Mesenchymal stem cell (in vitro differentiated cells and primary cell): ENCODE data around the gene TRNP1.
A peak's percentile ranks its signal among the peaks of the same experiment; 100 is the strongest.

Source experiments
- DNase-seq: peaks from one replicate; pipeline ENCODE4 v3.0.0-alpha.2; 2013
- H2AFZ ChIP-seq: one replicate; pipeline ENCODE4 v1.6.1; 2013; ENCODE audit warnings: low read depth, mild to moderate bottlenecking, control low read depth, inconsistent platforms, low read length, moderate library complexity
- H2AK5ac ChIP-seq: 2 replicates; pipeline ENCODE4 v1.6.1; 2013; ENCODE audit warnings: low read length, moderate library complexity, mild to moderate bottlenecking, inconsistent platforms; ENCODE audit not compliant: severe bottlenecking
- H2BK120ac ChIP-seq: one replicate; pipeline ENCODE4 v1.6.1; 2013; ENCODE audit warnings: low read depth, mild to moderate bottlenecking, inconsistent platforms, low read length, moderate library complexity
- H2BK12ac ChIP-seq, 2 experiments: one replicate each; pipeline ENCODE4 v1.6.1; 2013; ENCODE audit warnings: inconsistent platforms in 2 of 2, low read length in 2 of 2, mild to moderate bottlenecking in 2 of 2, moderate library complexity in 2 of 2, control low read depth in 1 of 2
- H2BK15ac ChIP-seq: one replicate; pipeline ENCODE4 v1.6.1; 2013; ENCODE audit warnings: mild to moderate bottlenecking, low read depth, inconsistent platforms; ENCODE audit not compliant: poor library complexity, severe bottlenecking
- H2BK5ac ChIP-seq: 2 replicates; pipeline ENCODE4 v1.6.1; 2013; ENCODE audit warnings: low read depth, mild to moderate bottlenecking, low read length, control low read depth, inconsistent platforms; ENCODE audit not compliant: poor library complexity, severe bottlenecking
- H3K14ac ChIP-seq, 2 experiments: one replicate each; pipeline ENCODE4 v1.6.1; 2013; ENCODE audit warnings: inconsistent platforms in 2 of 2, low read length in 2 of 2, control low read depth in 1 of 2, mild to moderate bottlenecking in 1 of 2, moderate library complexity in 1 of 2
- H3K18ac ChIP-seq, 2 experiments: one replicate each; pipeline ENCODE4 v1.6.1; 2013; ENCODE audit warnings: inconsistent platforms in 2 of 2, low read length in 2 of 2, control low read depth in 1 of 2, low read depth in 1 of 2, mild to moderate bottlenecking in 1 of 2
- H3K23ac ChIP-seq, 2 experiments: one replicate each; pipeline ENCODE4 v1.6.1; 2013; ENCODE audit warnings: inconsistent platforms in 2 of 2, low read length in 2 of 2, mild to moderate bottlenecking in 2 of 2, moderate library complexity in 2 of 2, control low read depth in 1 of 2
- H3K27ac ChIP-seq: 2 replicates; pipeline ENCODE4 v1.5.1; 2013; ENCODE audit warnings: mild to moderate bottlenecking, moderate library complexity, low read length, control low read depth, inconsistent platforms; ENCODE audit not compliant: poor library complexity, severe bottlenecking
- H3K27me3 ChIP-seq, 2 experiments: 2 replicates each; pipeline versions ENCODE4 v1.6.1 to v1.7.0; 2013; ENCODE audit warnings: low read length in 2 of 2, mild to moderate bottlenecking in 2 of 2, moderate library complexity in 2 of 2, control low read depth in 1 of 2, inconsistent platforms in 1 of 2; ENCODE audit not compliant: control insufficient read depth in 1 of 2, insufficient read depth in 1 of 2
- H3K36me3 ChIP-seq, 2 experiments: 2 replicates each; pipeline versions ENCODE4 v1.6.1 to v1.7.0; 2013; ENCODE audit warnings: low read length in 2 of 2, control low read depth in 1 of 2, inconsistent platforms in 1 of 2, low read depth in 1 of 2, mild to moderate bottlenecking in 1 of 2; ENCODE audit not compliant: insufficient read depth in 2 of 2, control insufficient read depth in 1 of 2
- H3K4ac ChIP-seq, 2 experiments: one replicate each; pipeline ENCODE4 v1.6.1; 2013; ENCODE audit warnings: inconsistent platforms in 2 of 2, low read length in 2 of 2, mild to moderate bottlenecking in 2 of 2, moderate library complexity in 2 of 2, control low read depth in 1 of 2, low read depth in 1 of 2
- H3K4me1 ChIP-seq: 2 replicates; pipeline ENCODE4 v1.6.1; 2013; ENCODE audit warnings: low read depth, low read length, control low read depth; ENCODE audit not compliant: control insufficient read depth, insufficient read depth
- H3K4me2 ChIP-seq: 2 replicates; pipeline ENCODE4 v1.6.1; 2013; ENCODE audit warnings: low read length, mild to moderate bottlenecking, inconsistent platforms; ENCODE audit not compliant: poor library complexity, severe bottlenecking
- H3K4me3 ChIP-seq, 2 experiments: 2 replicates each; pipeline versions ENCODE4 v1.5.1 to v1.7.0; 2013; ENCODE audit warnings: low read length in 2 of 2, mild to moderate bottlenecking in 2 of 2, control low read depth in 1 of 2, low read depth in 1 of 2; ENCODE audit not compliant: insufficient read depth in 1 of 2
- H3K79me1 ChIP-seq: replicated peaks from 2 replicates; pipeline ENCODE4 v1.6.1; 2013; ENCODE audit warnings: mild to moderate bottlenecking, control low read depth, low read length, inconsistent platforms; ENCODE audit not compliant: poor library complexity, severe bottlenecking
- H3K9ac ChIP-seq: 2 replicates; pipeline ENCODE4 v1.7.0; 2013; ENCODE audit warnings: mild to moderate bottlenecking, low read length, moderate library complexity
- H3K9me3 ChIP-seq: 2 replicates; pipeline ENCODE4 v1.7.0; 2013; ENCODE audit warnings: mild to moderate bottlenecking, low read length; ENCODE audit not compliant: control insufficient read depth
- H4K8ac ChIP-seq: one replicate; pipeline ENCODE4 v1.6.1; 2013; ENCODE audit warnings: inconsistent platforms, mild to moderate bottlenecking, low read length, moderate library complexity
- H4K91ac ChIP-seq: one replicate; pipeline ENCODE4 v1.6.1; 2013; ENCODE audit warnings: mild to moderate bottlenecking, low read length, inconsistent platforms
- WGBS: methylation state at CpG from one replicate; pipeline ENCODE4 v1.1.7; 2013; ENCODE audit warnings: mixed read lengths; 5-methylcytosine and 5-hydroxymethylcytosine counted together

The TRNP1 gene

DNA sequence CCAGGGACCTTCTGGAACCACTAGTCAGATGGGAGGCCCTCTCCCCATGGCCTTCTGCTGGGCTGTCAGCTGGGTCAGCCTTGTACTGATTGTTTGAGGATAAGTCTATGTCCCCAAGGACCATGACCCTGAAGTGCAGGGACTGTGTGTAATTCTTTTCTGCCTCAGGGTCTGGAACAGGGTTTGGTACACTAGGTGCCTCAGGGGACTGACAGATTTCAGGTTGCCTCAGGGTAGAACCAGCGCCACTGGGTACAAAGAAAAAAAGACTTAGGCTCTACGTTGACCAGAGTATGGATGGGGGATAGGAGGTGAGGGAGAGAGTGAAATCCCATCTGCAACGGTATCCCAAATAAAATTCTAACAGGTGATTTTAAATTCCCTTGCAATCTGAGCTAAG lies 36.2 kb upstream of the TRNP1 start:
- H2BK12ac ChIP-seq: no peak overlapping the region
- H3K27ac ChIP-seq: no peak overlapping the region
- no peak overlapping the region for H2AK5ac ChIP-seq
- H2AFZ ChIP-seq: no peak overlapping the region
- H2BK15ac ChIP-seq: no peak overlapping the region
- no peak overlapping the region for H3K4me2 ChIP-seq
- peaks cover 10 to 40% of the 10 kb centered on the region in 2 experiments for H3K27me3 ChIP-seq
- no peak overlapping the region for H4K91ac ChIP-seq
- no peak overlapping the region for H3K4ac ChIP-seq
- no peak overlapping the region for H3K14ac ChIP-seq
- no peak overlapping the region for H3K9ac ChIP-seq
- peaks cover 10% of the 10 kb centered on the region for H3K9me3 ChIP-seq
- H3K79me1 ChIP-seq: no peaks in the 10 kb centered on the region
- H3K4me1 ChIP-seq: peaks cover 12% of the 10 kb centered on the region
- no peak overlapping the region for H2BK120ac ChIP-seq
- no peak for DNase-seq
- no peak overlapping the region for H3K18ac ChIP-seq
- WGBS: 83% methylated on average over 2 of the region's 3 CpGs
- no peaks in the 10 kb centered on the region for H3K36me3 ChIP-seq
- no peak overlapping the region for H3K4me3 ChIP-seq
- H2BK5ac ChIP-seq: no peak overlapping the region
- peak overlapping the region in 1 of 2 experiments; percentile 9 for H3K23ac ChIP-seq
- no peak overlapping the region for H4K8ac ChIP-seq

GRCh38 chr1:26959270-26959669 lies 34.2 kb upstream of the TRNP1 start:
- Histone ChIP-seq H2BK15ac (peak overlapping the region; percentile 90), H4K8ac (peak overlapping the region; percentile 98), H3K9ac (no peak overlapping the region), H2AK5ac (no peak overlapping the region), H3K23ac (no peak overlapping the region), H2BK5ac (no peak overlapping the region), H4K91ac (no peak overlapping the region), H3K4ac (peak overlapping the region in 1 of 2 experiments; percentile 83), H3K9me3 (peaks cover 10% of the 10 kb centered on the region), H3K79me1 (no peaks in the 10 kb centered on the region), H3K4me1 (peaks cover 12% of the 10 kb centered on the region), H3K18ac (peak overlapping the region in 1 of 2 experiments; percentile 79), H3K27me3 (peaks cover 10 to 40% of the 10 kb centered on the region in 2 experiments), H2BK12ac (peak overlapping the region in 1 of 2 experiments; percentile 99), H3K14ac (no peak overlapping the region), H3K4me2 (peak overlapping the region; percentile 91), H2BK120ac (peak overlapping the region; percentile 93), H3K4me3 (no peak overlapping the region), H3K36me3 (no peaks in the 10 kb centered on the region), H3K27ac (no peak overlapping the region), H2AFZ (no peak overlapping the region)
- WGBS: 39% methylated on average over 13 of the region's 13 CpGs
- DNase-seq: no peak

- no peak within 1 kb of the TSS for H3K27ac ChIP-seq
- peak within 1 kb of the TSS; percentile 93 for H2BK15ac ChIP-seq
- H3K36me3 ChIP-seq: no peaks in the 10 kb centered on the region
- peak within 1 kb of the TSS; percentile 91 for H3K4me2 ChIP-seq
- no peaks in the 10 kb centered on the region for H3K79me1 ChIP-seq
- H2AFZ ChIP-seq: peak within 1 kb of the TSS; percentile 91
- no peak within 1 kb of the TSS for H2BK5ac ChIP-seq
- H3K14ac ChIP-seq: peak within 1 kb of the TSS in 1 of 2 experiments; percentile 2
- H2BK120ac ChIP-seq: peak within 1 kb of the TSS; percentile 93
- 2% methylated on average over 76 of the region's 86 CpGs for WGBS
- H2BK12ac ChIP-seq: peak within 1 kb of the TSS; percentile 34 to 99
- peaks cover 12% of the 10 kb centered on the region for H3K4me1 ChIP-seq
- H4K91ac ChIP-seq: peak within 1 kb of the TSS; percentile 97
- H3K9me3 ChIP-seq: peaks cover 10% of the 10 kb centered on the region
- H3K4me3 ChIP-seq: peak within 1 kb of the TSS in 1 of 2 experiments; percentile 55
- H3K4ac ChIP-seq: peak within 1 kb of the TSS; percentile 83 to 98
- peak within 1 kb of the TSS; percentile 98 for H4K8ac ChIP-seq
- DNase-seq: no peak
- H3K18ac ChIP-seq: peak within 1 kb of the TSS; percentile 79 to 91
- H3K27me3 ChIP-seq: peaks cover 10 to 40% of the 10 kb centered on the region in 2 experiments
- H3K23ac ChIP-seq: peak within 1 kb of the TSS; percentile 26 to 83
- no peak within 1 kb of the TSS for H3K9ac ChIP-seq
- no peak within 1 kb of the TSS for H2AK5ac ChIP-seq
Measured at GRCh38 chr1:26959722-26960624, 33.5 kb upstream of the TRNP1 start, which contains the start of gene KDF1. Gene KDF1, minus strand, starts transcription at chr1:26960468. Its CDS starts 8,088 bp downstream, at chr1:26952380.

GRCh38 chr1:26960625-26960966 lies 32.9 kb upstream of the TRNP1 start:
- Histone ChIP-seq H2BK5ac (no peak overlapping the region), H3K27me3 (peaks cover 10 to 40% of the 10 kb centered on the region in 2 experiments), H3K4ac (peak overlapping the region; percentile 83 to 98), H2BK15ac (peak overlapping the region; percentile 93), H3K4me1 (peaks cover 12% of the 10 kb centered on the region), H3K27ac (no peak overlapping the region), H3K4me2 (peak overlapping the region; percentile 91), H3K9me3 (peaks cover 10% of the 10 kb centered on the region), H3K4me3 (no peak overlapping the region), H3K23ac (no peak overlapping the region), H2AK5ac (no peak overlapping the region), H4K91ac (peak overlapping the region; percentile 97), H3K9ac (no peak overlapping the region), H2BK12ac (peak overlapping the region; percentile 3 to 73), H3K18ac (peak overlapping the region; percentile 54 to 91), H3K79me1 (no peaks in the 10 kb centered on the region), H2BK120ac (peak overlapping the region; percentile 37), H4K8ac (peak overlapping the region; percentile 98), H3K36me3 (no peaks in the 10 kb centered on the region), H3K14ac (no peak overlapping the region), H2AFZ (no peak overlapping the region)
- no peak for DNase-seq
- WGBS: 31% methylated on average over 3 of the region's 3 CpGs
